Upper lobe of right lung (tissue), 1 donor: ENCODE results near the gene VAX1. TPM values are rescaled to one million over a fixed set of nuclear protein-coding genes. Genes with fewer than 3 reads are reported as not detected.
A peak's percentile ranks its signal among the peaks of the same experiment; 100 is the strongest.

Source experiments
- ATAC-seq: fragments of 200-7000 bp; cut with Tn5 transposase; one replicate; pipeline ENCODE4 v1.9.1; 2020; ENCODE audit warnings: mild to moderate bottlenecking, moderate library complexity
- DNase-seq: peaks from one replicate; pipeline ENCODE4 v3.0.0-alpha.2; 2020
- H3K27ac ChIP-seq: fragments of 200-600 bp; one replicate; pipeline ENCODE4 v1.8.0; 2022
- H3K27me3 ChIP-seq: fragments of 200-600 bp; one replicate; pipeline ENCODE4 v1.8.0; 2022; ENCODE audit warnings: mild to moderate bottlenecking
- H3K36me3 ChIP-seq: fragments of 200-600 bp; one replicate; pipeline ENCODE4 v1.8.0; 2022
- H3K4me1 ChIP-seq: fragments of 200-600 bp; one replicate; pipeline ENCODE4 v1.8.0; 2022
- H3K4me3 ChIP-seq: fragments of 200-600 bp; one replicate; pipeline ENCODE4 v1.8.0; 2022; ENCODE audit warnings: mild to moderate bottlenecking
- H3K9me3 ChIP-seq: fragments of 200-600 bp; one replicate; pipeline ENCODE4 v1.8.0; 2022
- CTCF ChIP-seq: fragments of 200-600 bp; IDR thresholded peaks from one replicate; pipeline ENCODE4 v1.8.0; 2022; ENCODE audit warnings: antibody characterized with exemption
- intact Hi-C: fragments of 100-400 bp; cut with DNase I; formaldehyde crosslinking; loops from one replicate; pipeline ENCODE4 v1.11.0; 2022
- total RNA-seq: library from RNA; stranded (reverse); fragmentation: NEBNext Ultra II Directional; extraction: Animal tissue kit (Norgen Biotek cat#: 25700); gene quantifications from one replicate; pipeline ENCODE4 v1.2.1, GENCODE V29; 2021
- donor health status: DM: no; HTN: yes; CAD: no; lungs with severe emphysema.

VAX1 gene
- total RNA-seq, 1 donor from 2014 or later, result not detected

GRCh38 chr10:117169480-117169879 lies 31.4 kb upstream of the VAX1 start:
- intact Hi-C loops, result no loop called here
- peaks cover 99% of the 10 kb centered on the region for H3K27me3 ChIP-seq
- TF ChIP-seq CTCF, result no peak
- no peaks in the 10 kb centered on the region for H3K36me3 ChIP-seq
- H3K4me1 ChIP-seq, result peaks cover 23% of the 10 kb centered on the region
- no peaks in the 10 kb centered on the region for H3K9me3 ChIP-seq
- ATAC-seq, result no peak
- no peak overlapping the region for H3K27ac ChIP-seq
- no peak for DNase-seq
- no peak overlapping the region for H3K4me3 ChIP-seq

- peaks cover 22% of the 10 kb centered on the region for H3K4me1 ChIP-seq
- no peak overlapping the region for H3K27ac ChIP-seq
- ATAC-seq, result no peak
- DNase-seq, result no peak
- no peaks in the 10 kb centered on the region for H3K36me3 ChIP-seq
- no peak for TF ChIP-seq CTCF
- peaks cover 99% of the 10 kb centered on the region for H3K27me3 ChIP-seq
- no peak overlapping the region for H3K4me3 ChIP-seq
- no peaks in the 10 kb centered on the region for H3K9me3 ChIP-seq
- intact Hi-C loops, result no loop called here
These were observed 30.7 kb upstream of the VAX1 start for GRCh38 chr10:117168729-117169128.

DNA sequence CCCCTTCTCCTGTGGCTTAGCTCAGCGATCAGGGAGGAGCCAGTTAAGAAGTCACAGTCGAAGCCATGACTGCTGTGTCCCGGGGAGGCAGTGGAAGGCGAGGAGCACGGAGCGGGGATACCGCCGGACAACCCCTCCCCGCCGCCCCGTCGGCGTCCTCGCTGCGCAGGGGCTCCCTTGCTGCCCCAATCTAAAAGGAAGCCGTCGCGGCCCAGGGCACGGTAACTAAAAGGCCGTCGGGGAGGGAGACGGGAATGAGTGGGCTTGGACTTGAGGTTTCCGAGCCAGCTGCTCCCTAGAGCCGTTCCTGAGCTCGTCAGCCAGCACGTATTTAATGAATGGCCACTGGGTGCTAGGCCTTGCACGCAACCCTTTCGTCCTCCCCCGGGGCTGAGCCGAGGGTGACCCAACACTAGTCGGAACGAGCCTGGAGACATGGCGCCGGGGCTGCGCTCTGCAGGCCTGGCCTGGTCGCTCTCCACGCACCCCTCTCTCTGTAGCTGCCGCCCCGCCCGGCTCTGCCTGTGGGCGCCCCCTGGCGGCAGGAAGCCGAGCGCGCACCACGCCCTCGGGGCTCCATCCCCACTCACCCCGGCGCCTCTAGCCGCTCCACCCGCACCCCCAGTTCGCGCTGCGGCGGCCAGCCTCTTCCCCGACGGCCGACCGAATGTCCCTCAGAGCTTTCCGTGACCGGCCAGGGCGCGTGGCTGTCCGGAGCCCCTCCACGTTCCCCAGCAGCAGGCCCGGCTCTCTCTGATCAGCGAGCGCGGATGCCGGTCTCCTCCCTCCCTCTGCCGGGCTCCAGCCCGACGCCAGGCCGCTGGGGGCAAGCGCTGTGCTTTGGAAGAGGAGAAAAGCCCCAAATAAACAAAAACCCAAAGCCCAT lies 30.0 kb upstream of the VAX1 start:
- peak; percentile 89 for TF ChIP-seq CTCF
- DNase-seq (peak; percentile 87), ATAC-seq (peak; percentile 95)
- H3K36me3 ChIP-seq, result no peaks in the 10 kb centered on the region
- H3K27me3 ChIP-seq, result peaks cover 99% of the 10 kb centered on the region
- peaks cover 28% of the 10 kb centered on the region for H3K4me1 ChIP-seq
- H3K9me3 ChIP-seq, result no peaks in the 10 kb centered on the region
- H3K27ac ChIP-seq, result no peak overlapping the region
- H3K4me3 ChIP-seq, result no peak overlapping the region
- intact Hi-C loops, result no loop called here

DNA sequence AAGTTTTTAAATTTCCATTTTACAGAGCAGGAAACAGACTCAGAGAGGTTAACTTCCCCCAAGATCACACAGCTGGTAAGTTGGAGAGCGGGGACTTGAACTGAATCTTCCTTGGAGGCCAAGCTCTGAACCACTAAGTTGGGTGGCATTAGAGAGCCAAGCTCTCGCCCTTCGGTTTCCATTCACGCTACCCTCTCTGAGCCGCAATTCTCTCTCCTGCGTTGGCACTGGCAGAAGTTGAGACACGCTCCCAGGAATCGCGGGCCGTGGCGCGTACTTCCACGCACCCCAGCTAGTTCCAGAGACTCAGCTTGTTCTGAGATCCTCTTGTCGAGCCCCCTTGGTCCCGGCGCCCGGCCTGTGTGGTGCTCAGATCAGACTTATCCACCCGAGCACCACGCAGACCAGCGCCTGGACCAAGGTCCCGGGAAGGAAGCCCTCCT lies 29.3 kb upstream of the VAX1 start:
- DNase-seq (no peak), ATAC-seq (no peak)
- Histone ChIP-seq H3K27ac (no peak overlapping the region), H3K4me3 (no peak overlapping the region), H3K9me3 (no peaks in the 10 kb centered on the region), H3K4me1 (peaks cover 32% of the 10 kb centered on the region), H3K36me3 (no peaks in the 10 kb centered on the region), H3K27me3 (peaks cover 99% of the 10 kb centered on the region)
- intact Hi-C loops, result no loop called here
- no peak for TF ChIP-seq CTCF

GRCh38 chr10:117166418-117167345 lies 28.6 kb upstream of the VAX1 start:
- no peak overlapping the region for H3K4me3 ChIP-seq
- H3K4me1 ChIP-seq, result peaks cover 32% of the 10 kb centered on the region
- H3K36me3 ChIP-seq, result no peaks in the 10 kb centered on the region
- no peak for DNase-seq
- intact Hi-C loops, result no loop called here
- H3K27me3 ChIP-seq, result peaks cover 99% of the 10 kb centered on the region
- no peak for ATAC-seq
- H3K9me3 ChIP-seq, result no peaks in the 10 kb centered on the region
- TF ChIP-seq CTCF, result no peak
- no peak overlapping the region for H3K27ac ChIP-seq
